ENCODE results near the gene RILP.

Gene RILP

GRCh38 chr17:1648173-1648962 lies 1.3 kb downstream of the RILP start:
- DNase-seq (ENCODE audit: low read depth, low spot score), result no peak

GRCh38 chr17:1647802-1648171 lies 1.9 kb downstream of the RILP start:
- DNase-seq (ENCODE audit: low read depth, low spot score), result no peak

- DNase-seq (ENCODE audit: low read depth, low spot score), result no peak
Observed at GRCh38 chr17:1646199-1646875, 3.3 kb downstream of the RILP start.

GRCh38 chr17:1645207-1646171 lies 4.2 kb downstream of the RILP start, which contains the start of gene SCARF1:
SCARF1 (minus strand) TSS chr17:1645732; CDS start chr17:1645697, 35 bp downstream.
- no peak for DNase-seq (ENCODE audit: low read depth, low spot score)

GRCh38 chr17:1644493-1645206 lies 5.0 kb downstream of the RILP start:
- no peak for DNase-seq (ENCODE audit: low read depth, low spot score)

GRCh38 chr17:1643999-1644492 lies 5.6 kb downstream of the RILP start:
- no peak for DNase-seq (ENCODE audit: low read depth, low spot score)

GRCh38 chr17:1643293-1643998 lies 6.2 kb downstream of the RILP start:
- no peak for DNase-seq (ENCODE audit: low read depth, low spot score)

GRCh38 chr17:1641065-1641403 lies 8.6 kb downstream of the RILP start:
- no peak for DNase-seq (ENCODE audit: low read depth, low spot score)

GRCh38 chr17:1640329-1641064 lies 9.2 kb downstream of the RILP start:
- DNase-seq (ENCODE audit: low read depth, low spot score), result no peak

- no peak for DNase-seq (ENCODE audit: low read depth, low spot score)
Observed at GRCh38 chr17:1639549-1640180, 10.0 kb downstream of the RILP start.

GRCh38 chr17:1638624-1639300 lies 10.9 kb downstream of the RILP start:
- DNase-seq (ENCODE audit: low read depth, low spot score), result no peak

- no peak for DNase-seq (ENCODE audit: low read depth, low spot score)
Observed at GRCh38 chr17:1638171-1638590, 11.5 kb downstream of the RILP start.

- no peak for DNase-seq (ENCODE audit: low read depth, low spot score)
Observed at GRCh38 chr17:1636732-1637285, 12.9 kb downstream of the RILP start.

GRCh38 chr17:1635675-1636465 lies 13.8 kb downstream of the RILP start:
- no peak for DNase-seq (ENCODE audit: low read depth, low spot score)

- no peak for DNase-seq (ENCODE audit: low read depth, low spot score)
Observed at GRCh38 chr17:1634841-1635650, 14.6 kb downstream of the RILP start.

GRCh38 chr17:1630662-1631061 lies 19.0 kb downstream of the RILP start:
- DNase-seq (ENCODE audit: low read depth, low spot score), result no peak

Data from smooth muscle cell of the brain vasculature (primary cell).